Iris pigment epithelial cell (primary cell): ENCODE measurements around the gene CDO1.

ENCODE experiments used
- DNase-seq: peaks from one replicate; pipeline ENCODE4 v3.0.0-alpha.2; 2011; ENCODE audit warnings: low read depth

Gene CDO1

DNA sequence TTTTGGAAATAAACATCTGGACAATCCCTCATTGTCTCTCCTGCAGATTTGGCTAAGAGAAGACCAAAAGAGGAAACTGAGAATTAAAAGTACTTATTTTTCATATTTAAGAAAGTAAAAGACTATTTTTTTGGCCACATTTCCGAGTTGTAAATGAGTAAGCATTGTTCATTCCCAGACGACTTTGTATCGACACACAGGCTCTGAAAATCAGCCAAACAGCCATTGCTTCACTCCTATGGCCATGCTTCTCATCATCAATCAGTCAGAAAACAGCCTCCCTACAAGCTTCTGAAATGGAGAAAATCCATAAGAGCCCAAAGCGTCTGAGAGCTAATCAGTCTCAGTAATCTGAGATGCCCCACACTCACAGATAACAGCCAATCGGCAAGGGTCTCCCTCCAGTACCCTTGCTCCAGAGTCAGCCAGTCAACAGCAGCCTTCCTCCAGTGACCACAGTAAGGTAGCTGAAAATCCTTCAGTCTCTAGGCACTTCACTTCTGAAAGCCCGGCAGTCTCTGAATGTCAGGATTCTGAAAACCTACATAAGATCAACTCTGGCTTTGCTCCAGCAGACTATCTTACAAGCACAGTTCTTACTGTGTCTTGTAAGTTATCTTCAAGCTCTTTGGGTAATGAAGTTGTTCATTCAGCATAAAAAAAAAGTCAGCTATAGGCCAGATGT is 30.9 kb downstream of the CDO1 start:
- DNase-seq, result no peak

DNA sequence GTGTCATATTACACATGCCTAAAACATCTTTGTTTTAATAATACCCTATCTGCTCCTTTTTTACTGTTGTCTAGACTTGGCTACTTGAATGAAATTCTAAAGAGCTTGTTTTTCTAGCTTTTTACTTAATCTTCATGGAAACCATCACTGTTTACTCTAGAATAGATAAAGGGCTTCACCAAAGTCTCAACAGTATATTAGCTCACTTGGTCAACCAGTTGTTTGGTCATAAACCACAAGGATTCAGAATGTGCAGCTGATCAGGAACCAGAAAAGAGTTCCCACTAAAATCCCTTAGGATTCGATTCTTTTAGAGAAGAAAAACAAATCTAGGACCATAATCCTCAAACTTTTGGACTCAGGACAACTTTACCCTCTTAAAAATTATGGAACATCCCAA is 38.0 kb downstream of the CDO1 start:
- DNase-seq, result peak; percentile 39

DNA sequence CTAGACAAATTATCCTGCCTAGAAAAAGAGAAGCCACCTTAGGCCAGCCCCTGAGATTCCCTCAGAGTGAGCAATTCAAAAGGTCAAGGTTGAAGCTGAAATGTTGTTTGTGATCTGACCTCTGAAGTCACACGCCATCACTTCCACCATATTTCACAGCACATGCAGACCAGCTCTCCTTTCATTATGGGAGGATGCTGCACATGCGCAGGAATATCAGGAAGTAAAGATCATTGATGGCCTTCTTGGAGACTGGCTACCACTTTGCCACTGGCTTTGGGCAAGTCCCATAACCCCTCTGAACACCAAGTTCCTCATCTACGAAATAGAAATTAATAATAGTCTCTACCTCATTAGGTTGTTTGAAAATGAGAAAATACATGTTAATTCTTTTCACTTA is 39.5 kb downstream of the CDO1 start:
- no peak for DNase-seq

DNA sequence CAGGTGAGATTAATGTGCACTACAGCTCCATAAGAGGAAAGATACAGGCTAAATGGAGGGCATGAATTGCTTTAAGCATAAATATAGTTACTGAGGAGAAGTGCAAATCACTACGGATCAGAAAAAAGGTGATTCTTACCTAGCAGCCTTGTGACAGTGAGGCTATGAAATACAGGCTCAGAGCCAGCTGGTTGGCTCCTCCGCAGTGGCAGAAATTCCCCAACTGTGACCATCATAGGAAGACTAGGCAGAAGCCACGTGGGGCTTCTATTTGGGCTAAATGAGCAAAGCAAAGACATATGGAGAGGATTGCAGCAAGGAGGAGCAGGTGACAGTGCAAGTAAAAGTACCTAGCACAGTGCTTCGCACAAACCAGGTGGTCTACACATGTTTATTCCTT is 40.5 kb downstream of the CDO1 start:
- no peak for DNase-seq

GRCh38 chr5:115774684-115775083 is 41.8 kb downstream of the CDO1 start:
- DNase-seq, result no peak

DNA sequence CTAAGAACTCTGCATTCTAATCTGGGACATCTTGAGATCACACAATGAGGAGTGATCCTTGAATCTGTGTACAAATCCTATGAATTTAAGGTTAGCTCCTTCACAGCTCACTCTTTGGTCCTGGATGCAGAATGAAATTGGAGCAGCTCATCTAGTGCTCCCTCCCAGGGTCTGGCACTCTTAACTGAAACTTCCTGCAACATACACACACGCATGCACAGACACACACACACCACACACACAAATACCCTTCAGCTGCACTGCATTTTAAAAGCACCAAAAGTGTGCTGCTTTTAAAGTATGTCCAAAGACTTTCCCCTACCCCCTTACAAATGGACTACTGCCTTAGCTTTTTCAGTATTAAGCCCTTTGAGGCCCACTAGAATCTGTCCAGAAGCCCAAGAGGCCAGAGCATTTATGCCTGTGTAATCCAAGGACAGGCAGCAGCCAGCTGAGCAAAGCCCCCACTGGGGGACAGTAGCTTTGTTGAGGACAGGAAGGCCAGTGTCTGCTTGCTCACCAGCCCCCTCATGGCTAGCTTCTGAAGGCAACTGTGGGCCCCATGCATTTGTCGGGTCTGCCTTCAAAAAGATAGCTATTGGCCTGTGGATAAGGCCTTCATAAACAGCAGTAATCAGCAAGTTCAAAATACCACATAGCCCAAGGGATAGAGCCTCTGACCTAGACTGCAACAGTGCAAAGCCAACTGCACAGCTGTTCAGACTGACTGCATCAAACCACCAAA is 43.6 kb downstream of the CDO1 start:
- no peak for DNase-seq

DNA sequence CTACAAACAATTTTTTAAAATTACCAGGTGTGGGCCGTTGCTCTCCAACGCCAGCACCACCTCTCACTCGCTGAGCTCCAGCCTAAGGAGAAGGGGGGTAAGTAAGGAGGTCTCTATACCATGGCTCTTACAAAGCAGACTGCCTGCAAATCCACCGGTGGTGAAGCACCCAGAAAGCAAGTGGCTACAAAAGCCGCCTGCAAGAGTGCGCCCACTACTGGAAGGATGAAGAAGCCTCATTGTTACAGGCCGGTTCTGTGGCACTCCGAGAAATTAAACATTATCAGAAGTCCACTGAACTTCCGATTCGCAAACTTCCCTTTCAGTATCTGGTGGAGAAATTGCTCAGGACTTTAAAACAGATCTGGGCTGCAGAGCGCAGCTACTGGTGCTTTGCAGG is 46.0 kb downstream of the CDO1 start:
- DNase-seq, result no peak

DNA sequence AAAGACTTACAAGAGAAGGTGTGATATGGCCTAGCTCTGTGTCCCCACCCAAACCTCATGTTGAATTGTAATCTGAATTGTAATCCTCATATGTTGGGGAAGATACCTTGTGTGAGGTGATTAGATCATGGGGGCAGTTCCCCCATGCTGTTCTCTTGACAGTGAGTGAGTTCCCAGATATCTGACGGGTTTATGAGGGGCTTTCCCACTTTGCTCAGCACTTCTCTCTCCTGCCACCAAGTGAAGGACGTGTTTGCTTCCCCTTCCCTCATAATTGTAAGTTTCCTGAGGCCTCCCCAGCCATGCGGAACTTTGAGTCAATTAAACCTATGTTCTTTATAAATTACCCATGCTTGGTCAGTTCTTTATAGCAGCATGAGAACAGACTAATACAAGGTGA is 49.0 kb downstream of the CDO1 start:
- no peak for DNase-seq

- DNase-seq, result no peak
Measured at GRCh38 chr5:115766608-115767007, 49.9 kb downstream of the CDO1 start.

DNA sequence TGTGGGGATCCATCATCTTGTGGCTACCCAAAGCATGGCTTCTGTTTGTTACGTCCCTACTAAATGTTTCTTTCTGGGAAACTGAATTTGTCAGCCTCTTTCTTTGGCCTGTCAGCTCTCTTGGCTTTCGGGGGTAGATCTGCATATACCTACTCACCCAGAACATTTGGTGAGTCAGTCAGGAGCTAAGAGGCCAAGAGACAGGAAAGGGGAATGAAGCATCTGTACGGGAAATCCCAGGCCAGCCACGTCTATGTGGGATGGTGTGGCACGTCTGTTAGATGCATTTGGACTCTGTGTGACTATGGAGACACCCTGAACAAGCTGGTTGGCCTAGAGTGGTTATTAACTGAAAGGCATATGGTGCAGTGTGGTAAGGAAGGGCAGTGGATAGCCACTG is 58.1 kb downstream of the CDO1 start:
- DNase-seq, result peak; percentile 5

DNA sequence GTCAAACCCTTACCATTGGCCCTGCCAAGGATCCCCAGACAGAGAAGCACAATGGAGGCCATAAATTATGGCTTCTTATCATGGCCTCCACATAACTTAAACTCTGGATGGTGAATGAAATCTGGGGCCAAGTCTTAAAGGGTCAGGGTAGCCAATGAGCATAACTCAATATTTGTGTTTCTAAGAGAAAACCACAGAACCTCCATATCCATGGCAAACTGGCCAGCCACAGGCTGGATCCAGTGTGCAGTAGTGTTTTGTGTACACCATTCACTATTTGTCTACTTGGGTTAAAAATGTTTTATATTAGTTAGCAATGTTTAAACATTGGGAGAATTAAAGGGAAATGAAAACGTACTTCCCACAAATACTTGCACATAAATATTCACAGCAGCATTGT is 60.8 kb downstream of the CDO1 start:
- no peak for DNase-seq
